NCI-H82 (cell line): ENCODE measurements around the gene LTK.
A peak's percentile ranks its signal among the peaks of the same experiment; 100 is the strongest.
"Not testable (repeated sequence)": the region's sequence is repeated elsewhere in the genome, so short reads cannot be mapped to it uniquely, and the experiment has no call there.

Experiments
- DNase-seq: peaks from one replicate; lab custom pipeline; 2025; lab: John Stamatoyannopoulos, UW

The LTK gene

DNA sequence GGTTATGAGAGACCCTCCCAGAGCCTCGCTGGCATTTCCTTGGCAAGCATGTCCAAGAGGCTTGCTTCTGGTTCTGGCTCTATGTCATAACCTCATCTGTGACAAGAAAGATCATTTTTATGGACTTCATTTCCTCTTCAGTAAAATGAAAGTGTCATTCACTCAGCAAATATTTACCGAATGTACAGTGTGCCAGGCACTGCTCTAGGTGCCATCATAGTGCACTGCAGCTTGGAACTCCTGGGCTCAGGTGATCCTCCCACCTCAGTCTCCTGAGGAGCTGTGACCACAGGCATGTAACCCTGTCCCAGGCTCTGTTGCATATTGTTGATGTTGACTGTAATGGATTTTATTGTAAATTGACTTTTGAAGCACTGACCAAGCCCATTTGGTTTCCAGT lies 38.7 kb downstream of the LTK start:
- DNase-seq = no peak

DNA sequence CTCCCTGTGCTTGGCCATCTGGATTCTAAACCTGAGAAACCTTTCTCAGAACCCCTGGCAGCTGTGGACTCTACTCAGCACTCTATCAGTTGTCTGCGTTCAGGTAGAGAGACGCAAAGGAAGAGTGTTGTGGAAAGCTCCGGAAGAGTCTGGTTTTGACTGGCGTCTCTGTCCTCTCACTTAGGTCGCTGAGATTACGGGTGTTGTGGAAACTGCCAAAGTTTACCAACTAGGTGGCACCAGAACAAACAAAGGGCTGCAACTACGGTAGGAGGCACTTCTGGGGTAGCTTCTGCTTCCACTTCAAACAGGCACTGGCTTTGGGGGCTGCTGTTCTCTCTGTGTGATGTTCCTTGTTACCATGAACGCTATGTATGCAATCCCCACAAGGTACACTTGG lies 39.2 kb downstream of the LTK start:
- no peak for DNase-seq

DNA sequence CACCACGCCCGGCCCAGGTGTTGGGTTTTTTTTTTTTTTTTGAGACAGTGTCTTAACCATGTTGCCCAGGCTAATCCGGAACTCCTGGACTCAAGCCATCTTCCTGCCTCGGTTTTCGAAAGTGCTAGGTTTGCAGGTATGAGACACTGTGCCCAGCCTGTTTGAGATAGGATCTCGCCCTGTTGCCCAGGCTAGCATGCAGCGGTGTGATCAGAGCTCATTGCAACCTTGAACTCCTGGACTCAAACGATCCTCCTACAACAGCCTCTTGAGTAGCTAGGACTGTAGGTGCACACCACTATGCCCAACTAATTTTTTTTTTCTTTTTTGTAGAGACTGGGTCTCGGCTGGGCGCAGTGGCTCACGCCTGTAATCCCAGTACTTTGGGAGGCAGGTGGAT lies 40.2 kb downstream of the LTK start:
- no peak for DNase-seq

DNA sequence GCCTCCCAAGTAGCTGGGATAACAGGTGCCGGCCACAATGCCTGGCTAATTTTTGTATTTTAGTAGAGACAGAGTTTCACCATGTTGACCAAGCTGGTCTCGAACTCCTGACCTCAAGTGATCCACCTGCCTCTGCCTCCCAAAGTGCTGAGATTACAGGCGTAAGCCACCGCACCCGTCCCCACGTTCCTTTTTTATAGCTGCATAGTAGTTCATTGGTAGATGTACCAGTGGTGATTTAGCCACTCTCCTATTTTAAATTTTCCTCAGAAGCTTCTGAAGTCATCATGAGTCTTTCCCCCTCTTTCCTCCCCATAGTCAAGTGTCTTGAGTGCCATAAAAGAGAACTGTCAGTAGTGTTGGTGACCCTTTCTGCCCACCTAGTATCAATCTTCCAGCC lies 44.0 kb downstream of the LTK start:
- DNase-seq = not testable (repeated sequence)

DNA sequence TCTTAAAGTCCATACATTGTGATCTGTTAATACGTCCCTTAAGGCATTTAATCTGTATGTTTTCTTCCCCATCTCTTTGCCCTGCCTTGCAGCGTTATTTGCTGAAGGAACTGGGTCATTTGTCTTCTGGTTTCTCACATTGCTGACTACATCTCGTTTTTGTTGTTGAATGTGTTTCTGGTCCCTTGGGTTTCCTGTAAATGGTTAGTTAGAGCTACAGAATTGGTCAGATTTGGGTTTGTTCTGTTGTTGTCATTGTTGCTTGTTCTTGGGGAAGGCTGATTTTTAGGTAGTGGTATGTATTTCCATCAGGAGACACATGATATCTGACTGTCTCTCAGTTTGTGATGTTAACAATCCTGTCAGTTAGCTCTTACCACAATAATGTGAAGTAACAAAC lies 46.9 kb downstream of the LTK start:
- DNase-seq = no peak

DNA sequence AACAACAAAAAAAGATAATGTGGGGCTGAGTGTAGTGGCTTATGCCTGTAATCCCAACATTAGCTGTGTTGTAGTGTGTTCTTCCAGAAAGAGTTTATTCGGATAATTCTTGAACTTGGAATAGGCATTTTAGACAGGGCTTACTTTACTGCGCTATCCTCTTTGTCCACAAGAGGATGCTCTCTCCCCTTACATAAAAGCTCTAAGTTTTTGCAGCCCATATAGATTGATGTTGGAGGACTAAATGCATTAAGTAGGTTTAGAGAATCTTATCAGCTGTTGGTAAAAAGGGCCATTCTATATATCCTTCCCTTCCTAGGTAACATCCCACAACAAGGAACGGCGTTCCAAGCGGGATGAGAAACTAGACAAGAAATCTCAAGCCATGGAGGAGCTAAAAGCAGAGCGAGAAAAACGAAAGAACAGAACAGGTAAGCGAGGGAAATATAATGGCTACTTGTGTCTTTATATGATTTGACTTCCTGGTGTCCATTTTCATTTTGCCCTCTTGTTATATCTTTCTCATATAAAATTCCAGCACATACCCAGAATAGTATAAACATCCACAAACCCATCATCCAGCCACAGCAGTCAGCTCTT lies 47.7 kb downstream of the LTK start:
- peak; percentile 65 for DNase-seq

DNA sequence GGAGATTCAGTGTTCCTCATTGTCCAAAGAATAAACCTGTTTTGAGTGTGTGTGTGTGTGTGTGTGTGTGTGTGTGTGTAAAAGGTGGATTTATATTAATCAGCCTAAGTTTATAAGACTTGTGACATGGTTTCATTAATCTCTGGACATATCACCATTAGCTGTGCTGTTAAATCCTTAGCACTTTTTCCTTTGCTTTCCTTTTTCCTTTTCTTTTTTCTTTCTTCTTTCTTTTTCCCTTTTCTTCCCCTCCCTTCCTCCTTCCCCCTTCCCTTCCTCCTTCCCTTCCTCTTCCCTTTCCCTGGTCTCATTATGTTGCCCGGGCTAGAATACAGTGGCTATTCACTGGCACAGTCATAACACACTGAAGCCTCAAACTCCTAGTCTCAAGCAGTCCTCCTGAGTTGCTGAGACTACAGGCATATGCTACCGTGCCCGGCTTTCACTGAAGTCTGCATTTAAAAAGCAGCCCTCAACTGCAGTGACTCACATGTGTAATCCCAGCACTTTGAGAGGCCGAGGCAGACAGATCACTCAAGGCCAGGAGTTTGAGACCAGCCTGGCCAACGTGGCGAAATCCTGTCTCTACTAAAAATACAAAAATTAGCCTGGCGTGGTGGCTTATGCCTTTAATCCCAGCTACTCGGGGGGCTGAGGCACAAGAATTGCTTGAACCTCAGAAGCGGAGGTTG lies 48.6 kb downstream of the LTK start:
- DNase-seq = no peak

DNA sequence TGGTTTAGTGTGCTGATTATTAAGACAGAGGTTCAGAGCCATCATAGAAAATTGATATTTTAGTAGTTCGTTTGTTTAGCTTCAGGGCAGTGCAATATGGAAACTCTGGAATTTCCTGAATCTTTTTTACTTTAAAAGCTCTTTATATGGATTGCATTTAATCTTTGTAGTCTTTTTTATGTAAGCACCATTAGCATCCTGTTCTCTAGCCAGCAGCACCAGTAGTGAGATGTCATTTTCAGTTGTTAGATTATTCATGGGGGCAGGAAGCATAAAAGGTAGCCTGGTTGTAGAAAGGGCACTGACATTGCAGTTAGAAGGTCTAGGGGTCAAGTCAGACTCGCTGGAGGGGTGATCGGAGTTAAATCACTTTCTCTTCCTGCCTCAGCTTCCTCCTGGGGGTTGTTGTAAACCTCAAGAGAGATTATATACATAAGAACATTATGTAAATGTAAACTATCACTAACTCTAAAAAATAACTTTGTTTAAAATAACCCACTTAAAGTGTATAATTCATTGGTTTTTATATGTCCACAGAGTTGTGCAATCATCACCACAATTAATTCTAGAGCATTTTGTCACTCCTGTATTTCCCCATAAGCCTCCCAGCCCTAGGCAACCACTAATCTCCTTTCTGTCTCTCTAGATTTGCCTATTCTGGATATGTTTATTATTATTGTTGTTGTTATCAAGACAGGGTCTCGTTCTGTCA lies 51.4 kb downstream of the LTK start:
- DNase-seq = no peak
